ENCODE measurements around the gene PTGDS. TPM values are rescaled to one million over a fixed set of nuclear protein-coding genes. Genes with fewer than 3 reads are reported as not detected.

PTGDS gene
- total RNA-seq, 1 donor from 2014 or later: not detected

DNA sequence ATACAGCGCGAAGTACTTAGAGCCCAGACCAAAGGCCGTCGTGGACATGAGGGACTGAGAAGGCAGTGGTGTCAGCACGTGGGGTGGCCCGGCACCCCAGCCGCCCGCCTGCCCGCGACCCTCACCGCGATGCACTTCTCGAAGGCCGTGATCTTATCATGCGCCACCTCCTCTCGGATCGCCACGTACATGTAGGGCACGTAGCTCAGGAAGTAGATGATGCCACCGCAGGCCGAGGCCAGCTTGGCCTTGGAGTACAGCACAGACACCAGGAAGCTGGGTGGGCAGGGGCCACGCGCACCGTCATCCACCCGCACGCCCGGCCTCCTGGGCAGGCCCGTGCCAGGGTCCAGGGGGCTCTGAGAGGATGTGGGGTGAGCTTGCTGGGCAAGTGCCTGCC is 39.8 kb downstream of the PTGDS start:
- H3K4me1 Mint-ChIP-seq: peaks cover under 1% of the 10 kb centered on the region
- ChIA-PET POLR2A (no interaction called here), CTCF (no interaction called here)

DNA sequence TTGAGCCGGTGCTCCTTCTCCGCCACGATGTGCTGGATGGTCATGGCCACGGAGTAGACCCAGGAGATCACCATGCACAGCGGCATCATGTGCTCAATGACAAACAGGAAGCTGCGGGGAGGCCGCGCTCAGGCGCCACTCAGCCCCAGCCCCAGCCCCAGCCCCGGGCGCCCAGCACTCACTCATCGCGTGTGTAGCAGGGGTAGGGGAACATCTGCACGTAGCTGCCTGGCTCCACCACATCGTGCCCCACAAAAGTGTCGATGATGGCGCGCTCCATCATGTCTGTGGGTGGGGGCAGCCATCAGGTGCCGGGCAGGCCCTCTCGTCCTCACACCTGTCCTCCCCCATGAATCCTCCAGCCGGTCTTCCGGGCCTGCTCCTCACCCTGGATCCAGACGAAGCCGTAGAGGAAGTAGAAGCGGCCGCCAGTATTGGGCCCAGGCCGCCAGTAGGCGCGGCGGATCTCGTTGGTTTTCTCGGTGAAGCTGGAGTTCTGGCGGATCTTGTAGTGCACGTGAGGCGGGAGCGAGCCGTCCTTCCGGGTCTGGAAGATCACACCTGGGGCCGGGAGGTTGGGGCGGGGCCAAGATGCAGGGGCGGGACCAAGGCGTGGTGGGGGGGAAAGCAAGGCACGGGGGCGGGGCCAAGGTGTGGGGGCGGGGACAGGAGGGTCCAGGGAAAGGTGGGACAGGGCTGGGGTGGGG is 40.6 kb downstream of the PTGDS start:
- POLR2A ChIA-PET: no interaction called here

More for the DNA sequence above, 39.8 kb downstream of the PTGDS start:
- peaks cover 8% of the 10 kb centered on the region for H3K36me3 Mint-ChIP-seq (ENCODE audit: low read depth)
- H3K27ac Mint-ChIP-seq: no peak overlapping the region
- H3K27me3 Mint-ChIP-seq: no peaks in the 10 kb centered on the region
- DNase-seq: no peak
- TF ChIP-seq, protein P1, sequence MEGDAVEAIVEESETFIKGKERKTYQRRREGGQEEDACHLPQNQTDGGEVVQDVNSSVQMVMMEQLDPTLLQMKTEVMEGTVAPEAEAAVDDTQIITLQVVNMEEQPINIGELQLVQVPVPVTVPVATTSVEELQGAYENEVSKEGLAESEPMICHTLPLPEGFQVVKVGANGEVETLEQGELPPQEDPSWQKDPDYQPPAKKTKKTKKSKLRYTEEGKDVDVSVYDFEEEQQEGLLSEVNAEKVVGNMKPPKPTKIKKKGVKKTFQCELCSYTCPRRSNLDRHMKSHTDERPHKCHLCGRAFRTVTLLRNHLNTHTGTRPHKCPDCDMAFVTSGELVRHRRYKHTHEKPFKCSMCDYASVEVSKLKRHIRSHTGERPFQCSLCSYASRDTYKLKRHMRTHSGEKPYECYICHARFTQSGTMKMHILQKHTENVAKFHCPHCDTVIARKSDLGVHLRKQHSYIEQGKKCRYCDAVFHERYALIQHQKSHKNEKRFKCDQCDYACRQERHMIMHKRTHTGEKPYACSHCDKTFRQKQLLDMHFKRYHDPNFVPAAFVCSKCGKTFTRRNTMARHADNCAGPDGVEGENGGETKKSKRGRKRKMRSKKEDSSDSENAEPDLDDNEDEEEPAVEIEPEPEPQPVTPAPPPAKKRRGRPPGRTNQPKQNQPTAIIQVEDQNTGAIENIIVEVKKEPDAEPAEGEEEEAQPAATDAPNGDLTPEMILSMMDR (IDR thresholded peaks at IDR 0.05): no peak
- no peak for ATAC-seq (ENCODE audit: low read depth)
- no peaks in the 10 kb centered on the region for H3K9me3 Mint-ChIP-seq
- no peak overlapping the region for H3K4me3 Mint-ChIP-seq
- intact Hi-C loops (cut with micrococcal nuclease): no loop called here

DNA sequence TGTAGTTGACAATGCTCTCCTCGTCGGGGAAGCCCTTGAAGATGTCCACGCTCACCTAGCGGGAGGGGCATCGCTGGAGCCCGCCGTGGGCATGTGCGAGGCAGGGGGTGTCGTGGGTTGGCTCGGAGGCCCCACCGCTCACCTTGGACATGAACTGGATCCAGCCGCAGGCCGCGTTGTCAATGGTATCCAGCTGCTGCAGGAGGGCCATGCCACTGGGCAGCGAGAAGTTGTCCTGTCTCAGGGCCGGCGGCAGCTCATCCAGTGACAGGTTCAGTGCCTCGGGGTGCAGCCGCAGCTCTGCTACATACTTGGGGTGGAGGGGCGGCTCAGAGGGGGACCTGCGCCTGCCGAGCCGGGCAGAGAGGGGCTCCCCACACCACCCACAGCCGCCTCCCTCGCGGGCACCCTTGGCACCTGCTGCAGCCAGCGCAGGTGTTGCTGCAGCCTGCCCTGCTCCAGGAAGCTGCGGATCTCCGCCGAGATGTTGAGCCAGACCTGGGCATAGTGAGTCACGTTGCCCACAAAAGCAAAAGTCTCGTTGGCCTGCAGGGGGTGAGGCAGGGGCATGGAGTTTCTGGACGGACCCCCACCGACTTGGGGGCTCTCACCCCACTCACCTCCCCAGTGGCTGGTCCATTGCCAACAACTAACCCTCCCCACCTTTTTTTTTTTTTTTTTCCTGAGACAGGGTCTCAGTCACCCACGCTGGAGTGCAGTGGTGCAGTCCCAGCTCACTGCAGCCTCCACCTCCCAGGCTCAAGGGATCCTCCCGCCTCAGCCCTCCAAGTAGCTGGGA is 41.7 kb downstream of the PTGDS start:
- TF ChIP-seq, protein P1 (IDR thresholded peaks at IDR 0.05): no peak
- Mint-ChIP-seq H3K9me3 (no peaks in the 10 kb centered on the region), H3K27me3 (no peaks in the 10 kb centered on the region), H3K4me3 (no peak overlapping the region), H3K36me3 (ENCODE audit: low read depth) (peaks cover 6% of the 10 kb centered on the region), H3K27ac (no peak overlapping the region), H3K4me1 (peaks cover 1% of the 10 kb centered on the region)
- DNase-seq (no peak), ATAC-seq (ENCODE audit: low read depth) (no peak)
- ChIA-PET POLR2A (no interaction called here), CTCF (no interaction called here)
- intact Hi-C loops (cut with micrococcal nuclease): no loop called here

More for the DNA sequence above, 40.6 kb downstream of the PTGDS start:
- Mint-ChIP-seq H3K4me3 (no peak overlapping the region), H3K4me1 (peaks cover 1% of the 10 kb centered on the region), H3K27ac (no peak overlapping the region), H3K36me3 (ENCODE audit: low read depth) (peaks cover 6% of the 10 kb centered on the region), H3K9me3 (no peaks in the 10 kb centered on the region), H3K27me3 (no peaks in the 10 kb centered on the region)
- CTCF ChIA-PET: no interaction called here
- intact Hi-C loops (cut with micrococcal nuclease): no loop called here
- DNase-seq: no peak
- no peak for ATAC-seq (ENCODE audit: low read depth)
- TF ChIP-seq, protein P1 (IDR thresholded peaks at IDR 0.05): no peak

DNA sequence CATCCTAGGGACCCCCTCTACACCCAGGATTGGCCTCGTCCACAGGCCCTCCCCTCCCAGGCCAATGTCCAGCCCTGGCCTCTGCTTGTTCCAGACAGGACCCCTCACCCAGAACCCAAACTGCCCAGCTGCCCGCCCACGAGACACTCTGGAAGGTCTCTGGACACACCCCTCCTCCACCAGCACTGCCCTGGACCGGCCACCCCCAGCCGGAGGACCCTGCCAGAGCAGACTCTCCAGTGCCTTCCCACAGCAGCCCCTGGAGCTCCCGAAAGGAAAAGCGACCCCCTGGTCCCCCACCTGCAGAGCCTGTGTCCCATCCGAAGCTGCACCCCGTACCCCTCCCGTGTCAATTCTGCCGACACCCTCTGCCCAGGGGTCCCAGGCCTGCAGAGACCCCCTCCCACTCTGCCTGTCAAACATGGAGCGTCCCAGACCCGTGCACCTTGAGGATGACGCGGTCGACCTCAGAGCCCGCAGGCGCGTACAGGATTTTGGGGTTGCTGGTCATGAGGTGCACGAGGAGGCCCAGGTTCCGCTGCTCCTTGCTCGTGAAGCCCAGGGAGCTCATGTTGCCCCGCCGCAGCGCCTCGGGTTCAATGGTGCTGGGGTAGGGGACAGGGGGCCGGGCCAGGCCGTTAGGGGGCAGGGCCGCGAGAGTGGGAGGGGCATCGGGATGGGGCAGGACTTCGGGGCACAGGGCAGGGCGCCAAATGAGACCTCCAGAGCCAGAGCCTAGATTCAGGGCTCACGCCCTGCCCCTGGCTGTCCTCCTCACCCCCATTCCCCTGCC is 42.8 kb downstream of the PTGDS start:
- no peak for DNase-seq
- no peaks in the 10 kb centered on the region for H3K9me3 Mint-ChIP-seq
- ChIA-PET POLR2A (no interaction called here), CTCF (interaction anchor here (1.0 to 1.7 kb wide), 2 partner anchors 9 to 15 kb away, joined by 3 to 4 read pairs; no protein-coding TSS in a partner anchor)
- H3K36me3 Mint-ChIP-seq (ENCODE audit: low read depth): peaks cover 4% of the 10 kb centered on the region
- H3K4me3 Mint-ChIP-seq: no peak overlapping the region
- peaks cover 1% of the 10 kb centered on the region for H3K4me1 Mint-ChIP-seq
- intact Hi-C loops (cut with micrococcal nuclease): no loop called here
- TF ChIP-seq, protein P1 (IDR thresholded peaks at IDR 0.05): no peak
- H3K27me3 Mint-ChIP-seq: no peaks in the 10 kb centered on the region
- ATAC-seq (ENCODE audit: low read depth): no peak
- no peak overlapping the region for H3K27ac Mint-ChIP-seq
